Measurements from ENCODE around the gene KIAA0513.

The KIAA0513 gene

GRCh38 chr16:85127379-85127723 lies 99.8 kb downstream of the KIAA0513 start:
- DNase-seq (ENCODE audit: extremely low read depth, low read depth) = no peak

GRCh38 chr16:85128079-85128837 lies 100.7 kb downstream of the KIAA0513 start:
- no peak for TF ChIP-seq CTCF (IDR thresholded peaks at IDR 0.05; ENCODE audit: low read depth, low read length)
- no peak for DNase-seq (ENCODE audit: extremely low read depth, low read depth)

More at GRCh38 chr16:85127379-85127723, 99.8 kb downstream of the KIAA0513 start:
- TF ChIP-seq CTCF (IDR thresholded peaks at IDR 0.05; ENCODE audit: low read depth, low read length) = no peak

GRCh38 chr16:85129876-85130704 lies 102.5 kb downstream of the KIAA0513 start:
- no peak for TF ChIP-seq CTCF (IDR thresholded peaks at IDR 0.05; ENCODE audit: low read depth, low read length)
- DNase-seq (ENCODE audit: extremely low read depth, low read depth) = no peak

- no peak for TF ChIP-seq CTCF (IDR thresholded peaks at IDR 0.05; ENCODE audit: low read depth, low read length)
- DNase-seq (ENCODE audit: extremely low read depth, low read depth) = no peak
Measured at GRCh38 chr16:85130705-85131028, 103.1 kb downstream of the KIAA0513 start.

- no peak for TF ChIP-seq CTCF (IDR thresholded peaks at IDR 0.05; ENCODE audit: low read depth, low read length)
- no peak for DNase-seq (ENCODE audit: extremely low read depth, low read depth)
Measured at GRCh38 chr16:85132456-85133289, 105.1 kb downstream of the KIAA0513 start.

- DNase-seq (ENCODE audit: extremely low read depth, low read depth) = no peak
- no peak for TF ChIP-seq CTCF (IDR thresholded peaks at IDR 0.05; ENCODE audit: low read depth, low read length)
Measured at GRCh38 chr16:85133290-85133599, 105.7 kb downstream of the KIAA0513 start.

All from AG09319 (cell line).